Measurements from ENCODE around the gene ZNF417. TPM values are rescaled to one million over a fixed set of nuclear protein-coding genes. Genes with fewer than 3 reads are reported as not detected.
A peak's percentile ranks its signal among the peaks of the same experiment; 100 is the strongest.

Gene ZNF417
- 10 to 100 TPM; 13.7 to 16.8 TPM for total RNA-seq

GRCh38 chr19:57916168-57916995, at the start of gene ZNF417:
TSS of gene ZNF417 (minus strand) at chr19:57916592. CDS start at chr19:57916411, 181 bp downstream.
- ATAC-seq, result peak; percentile 99 to 100
- peaks cover 78 to 79% of the 10 kb centered on the region in 2 donors for H3K36me3 Mint-ChIP-seq
- peaks cover 28 to 48% of the 10 kb centered on the region in 2 donors for H3K9me3 Mint-ChIP-seq
- H3K27ac Mint-ChIP-seq, result peak within 1 kb of the TSS; percentile 96 to 97
- peak; percentile 69 to 89 for DNase-seq (ENCODE audit: low spot score in 2 of 2)

- no peak for ATAC-seq
- H3K9me3 Mint-ChIP-seq, result peaks cover 29 to 33% of the 10 kb centered on the region in 2 donors
These were observed 48.4 kb upstream of the ZNF417 start for GRCh38 chr19:57964761-57965160.

GRCh38 chr19:57961785-57962184, 45.4 kb upstream of the ZNF417 start:
- DNase-seq (ENCODE audit: low spot score in 2 of 2) (no peak), ATAC-seq (no peak)
- H3K36me3 Mint-ChIP-seq, result peaks cover 40 to 48% of the 10 kb centered on the region in 2 donors
- peaks cover 30 to 34% of the 10 kb centered on the region in 2 donors for H3K9me3 Mint-ChIP-seq
- H3K27ac Mint-ChIP-seq, result no peak overlapping the region

More at GRCh38 chr19:57964761-57965160, 48.4 kb upstream of the ZNF417 start:
- H3K36me3 Mint-ChIP-seq, result peaks cover 33 to 51% of the 10 kb centered on the region in 2 donors
- no peak overlapping the region for H3K27ac Mint-ChIP-seq
- DNase-seq (ENCODE audit: low spot score in 2 of 2), result no peak

GRCh38 chr19:57954996-57955395, 38.6 kb upstream of the ZNF417 start:
- no peak overlapping the region for H3K27ac Mint-ChIP-seq
- ATAC-seq (no peak), DNase-seq (ENCODE audit: low spot score in 2 of 2) (no peak)
- peaks cover 38 to 42% of the 10 kb centered on the region in 2 donors for H3K9me3 Mint-ChIP-seq
- H3K36me3 Mint-ChIP-seq, result peaks cover 52 to 55% of the 10 kb centered on the region in 2 donors

GRCh38 chr19:57949702-57950101, 33.3 kb upstream of the ZNF417 start:
- Mint-ChIP-seq H3K27ac (no peak overlapping the region), H3K36me3 (peaks cover 47 to 52% of the 10 kb centered on the region in 2 donors), H3K9me3 (peaks cover 31 to 34% of the 10 kb centered on the region in 2 donors)
- ATAC-seq (no peak), DNase-seq (ENCODE audit: low spot score in 2 of 2) (no peak)

- Mint-ChIP-seq H3K36me3 (peaks cover 46 to 52% of the 10 kb centered on the region in 2 donors), H3K27ac (no peak overlapping the region), H3K9me3 (peaks cover 30 to 32% of the 10 kb centered on the region in 2 donors)
These were observed 32.9 kb upstream of the ZNF417 start for GRCh38 chr19:57949296-57949695.

GRCh38 chr19:57947419-57948134, 31.2 kb upstream of the ZNF417 start, which contains the start of gene ZNF256:
TSS of gene ZNF256 (minus strand) at chr19:57947706. CDS start at chr19:57947474, 232 bp downstream.
- peak; percentile 95 to 99 for ATAC-seq
- Mint-ChIP-seq H3K9me3 (peaks cover 40 to 41% of the 10 kb centered on the region in 2 donors), H3K36me3 (peaks cover 49 to 56% of the 10 kb centered on the region in 2 donors), H3K27ac (peak within 1 kb of the TSS; percentile 85 to 88)
- DNase-seq (ENCODE audit: low spot score in 2 of 2), result peak; percentile 85 to 91

More at GRCh38 chr19:57949296-57949695, 32.9 kb upstream of the ZNF417 start:
- DNase-seq (ENCODE audit: low spot score in 2 of 2) (no peak), ATAC-seq (no peak)

- ATAC-seq (peak in 1 of 2 donors; percentile 13), DNase-seq (ENCODE audit: low spot score in 2 of 2) (no peak)
- Mint-ChIP-seq H3K9me3 (peaks cover 45 to 46% of the 10 kb centered on the region in 2 donors), H3K27ac (peak overlapping the region in 1 of 2 donors; percentile 88), H3K36me3 (peaks cover 54 to 62% of the 10 kb centered on the region in 2 donors)
These were observed 30.7 kb upstream of the ZNF417 start for GRCh38 chr19:57947088-57947418.

GRCh38 chr19:57946316-57946715, 29.9 kb upstream of the ZNF417 start:
- no peak for DNase-seq (ENCODE audit: low spot score in 2 of 2)
- ATAC-seq, result no peak
- peaks cover 58 to 65% of the 10 kb centered on the region in 2 donors for H3K36me3 Mint-ChIP-seq
- H3K9me3 Mint-ChIP-seq, result peaks cover 48 to 50% of the 10 kb centered on the region in 2 donors
- peak overlapping the region in 1 of 2 donors; percentile 88 for H3K27ac Mint-ChIP-seq

GRCh38 chr19:57941593-57941992, 25.2 kb upstream of the ZNF417 start:
- Mint-ChIP-seq H3K36me3 (peaks cover 79 to 92% of the 10 kb centered on the region in 2 donors), H3K27ac (no peak overlapping the region), H3K9me3 (peaks cover 47 to 56% of the 10 kb centered on the region in 2 donors)
- DNase-seq (ENCODE audit: low spot score in 2 of 2) (no peak), ATAC-seq (no peak)

GRCh38 chr19:57935731-57936130, 19.3 kb upstream of the ZNF417 start:
- DNase-seq (ENCODE audit: low spot score in 2 of 2) (no peak), ATAC-seq (no peak)
- Mint-ChIP-seq H3K36me3 (peaks cover 69 to 85% of the 10 kb centered on the region in 2 donors), H3K27ac (peak overlapping the region in 1 of 2 donors; percentile 86), H3K9me3 (peaks cover 36 to 39% of the 10 kb centered on the region in 2 donors)

- Mint-ChIP-seq H3K36me3 (peaks cover 69 to 87% of the 10 kb centered on the region in 2 donors), H3K27ac (peak within 1 kb of the TSS; percentile 86 to 95), H3K9me3 (peaks cover 38 to 43% of the 10 kb centered on the region in 2 donors)
- DNase-seq (ENCODE audit: low spot score in 2 of 2), result peak in 1 of 2 donors; percentile 31
- peak; percentile 94 to 98 for ATAC-seq
These were observed 18.7 kb upstream of the ZNF417 start, which contains the start of gene ZNF418 for GRCh38 chr19:57934820-57935665. TSS of gene ZNF418 (minus strand) at chr19:57935402. CDS start at chr19:57933822, 1,580 bp downstream.

- Mint-ChIP-seq H3K36me3 (peaks cover 57 to 68% of the 10 kb centered on the region in 2 donors), H3K27ac (peak overlapping the region in 1 of 2 donors; percentile 47), H3K9me3 (peaks cover 40 to 41% of the 10 kb centered on the region in 2 donors)
- ATAC-seq (no peak), DNase-seq (ENCODE audit: low spot score in 2 of 2) (no peak)
These were observed 11.2 kb upstream of the ZNF417 start for GRCh38 chr19:57927587-57927986.

- peaks cover 81 to 83% of the 10 kb centered on the region in 2 donors for H3K36me3 Mint-ChIP-seq
- no peak for DNase-seq (ENCODE audit: low spot score in 2 of 2)
- no peak for ATAC-seq
- peak overlapping the region in 1 of 2 donors; percentile 61 for H3K27ac Mint-ChIP-seq
- peaks cover 31 to 51% of the 10 kb centered on the region in 2 donors for H3K9me3 Mint-ChIP-seq
These were observed 1.9 kb downstream of the ZNF417 start for GRCh38 chr19:57914531-57914930.

- H3K9me3 Mint-ChIP-seq, result peaks cover 39% of the 10 kb centered on the region in 2 donors
- ATAC-seq (no peak), DNase-seq (ENCODE audit: low spot score in 2 of 2) (no peak)
- no peak overlapping the region for H3K27ac Mint-ChIP-seq
- peaks cover 70 to 81% of the 10 kb centered on the region in 2 donors for H3K36me3 Mint-ChIP-seq
These were observed 9.0 kb downstream of the ZNF417 start for GRCh38 chr19:57907394-57907793.

- DNase-seq (ENCODE audit: low spot score in 2 of 2), result no peak
- ATAC-seq, result no peak
- Mint-ChIP-seq H3K36me3 (peaks cover 50 to 78% of the 10 kb centered on the region in 2 donors), H3K27ac (no peak overlapping the region), H3K9me3 (peaks cover 29 to 30% of the 10 kb centered on the region in 2 donors)
These were observed 11.1 kb downstream of the ZNF417 start for GRCh38 chr19:57905258-57905657.
